PFSK-1 (cell line): ENCODE measurements around the gene CEP63.

Experiments used
- FOXP2 ChIP-seq: optimal IDR thresholded peaks from 2 replicates; pipeline ENCODE3; 2011; ENCODE audit warnings: borderline replicate concordance, control low read depth, inconsistent platforms; ENCODE audit not compliant: insufficient read depth; ENCODE audit errors: extremely low read length, extremely low read depth
- POLR2AphosphoS5 ChIP-seq: IDR thresholded peaks from 2 replicates; pipeline ENCODE4 v1.6.1; 2012; ENCODE audit warnings: low read depth, mild to moderate bottlenecking, control low read depth, low read length, moderate library complexity
- SIN3A ChIP-seq: IDR thresholded peaks from 2 replicates; pipeline ENCODE4 v1.6.1; 2012; ENCODE audit warnings: mild to moderate bottlenecking, low read length, moderate library complexity, borderline replicate concordance; ENCODE audit not compliant: insufficient read depth
- TAF1 ChIP-seq: IDR thresholded peaks from 2 replicates; pipeline ENCODE4 v1.6.1; 2012; ENCODE audit warnings: low read length, control low read depth, borderline replicate concordance; ENCODE audit not compliant: insufficient read depth
- TF ChIP-seq, protein P1 (sequence below), 2 experiments: IDR thresholded peaks; 2 replicates each; pipeline versions ENCODE4 v1.6.1 to v1.8.0; 2011 to 2012; ENCODE audit warnings: low read depth in 2 of 2, low read length in 2 of 2, control low read depth in 1 of 2, inconsistent platforms in 1 of 2, mild to moderate bottlenecking in 1 of 2, moderate library complexity in 1 of 2; ENCODE audit not compliant: insufficient read depth in 1 of 2

DNA sequence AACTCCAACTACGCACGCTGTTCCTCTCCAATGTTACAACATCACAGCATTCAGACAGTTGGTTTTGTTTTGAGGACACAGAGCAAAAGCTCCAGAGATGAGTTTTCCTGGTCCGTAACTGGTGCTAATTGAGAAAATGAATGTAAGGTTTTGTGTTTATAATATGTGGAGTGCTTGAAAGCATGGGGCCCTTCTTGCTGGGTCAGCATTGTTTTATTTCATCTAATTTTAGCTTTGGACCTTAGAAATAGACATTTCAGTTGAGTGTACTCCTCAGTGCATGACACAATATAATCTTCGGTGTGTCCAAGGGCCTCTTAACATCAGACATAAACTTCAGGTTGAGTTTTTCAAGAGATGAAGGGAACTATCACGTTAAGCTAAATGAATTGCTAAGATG, 37.2 kb upstream of the CEP63 start:
- TF ChIP-seq POLR2AphosphoS5 (no peak), TAF1 (no peak), SIN3A (no peak), FOXP2 (no peak)
- TF ChIP-seq, protein P1, sequence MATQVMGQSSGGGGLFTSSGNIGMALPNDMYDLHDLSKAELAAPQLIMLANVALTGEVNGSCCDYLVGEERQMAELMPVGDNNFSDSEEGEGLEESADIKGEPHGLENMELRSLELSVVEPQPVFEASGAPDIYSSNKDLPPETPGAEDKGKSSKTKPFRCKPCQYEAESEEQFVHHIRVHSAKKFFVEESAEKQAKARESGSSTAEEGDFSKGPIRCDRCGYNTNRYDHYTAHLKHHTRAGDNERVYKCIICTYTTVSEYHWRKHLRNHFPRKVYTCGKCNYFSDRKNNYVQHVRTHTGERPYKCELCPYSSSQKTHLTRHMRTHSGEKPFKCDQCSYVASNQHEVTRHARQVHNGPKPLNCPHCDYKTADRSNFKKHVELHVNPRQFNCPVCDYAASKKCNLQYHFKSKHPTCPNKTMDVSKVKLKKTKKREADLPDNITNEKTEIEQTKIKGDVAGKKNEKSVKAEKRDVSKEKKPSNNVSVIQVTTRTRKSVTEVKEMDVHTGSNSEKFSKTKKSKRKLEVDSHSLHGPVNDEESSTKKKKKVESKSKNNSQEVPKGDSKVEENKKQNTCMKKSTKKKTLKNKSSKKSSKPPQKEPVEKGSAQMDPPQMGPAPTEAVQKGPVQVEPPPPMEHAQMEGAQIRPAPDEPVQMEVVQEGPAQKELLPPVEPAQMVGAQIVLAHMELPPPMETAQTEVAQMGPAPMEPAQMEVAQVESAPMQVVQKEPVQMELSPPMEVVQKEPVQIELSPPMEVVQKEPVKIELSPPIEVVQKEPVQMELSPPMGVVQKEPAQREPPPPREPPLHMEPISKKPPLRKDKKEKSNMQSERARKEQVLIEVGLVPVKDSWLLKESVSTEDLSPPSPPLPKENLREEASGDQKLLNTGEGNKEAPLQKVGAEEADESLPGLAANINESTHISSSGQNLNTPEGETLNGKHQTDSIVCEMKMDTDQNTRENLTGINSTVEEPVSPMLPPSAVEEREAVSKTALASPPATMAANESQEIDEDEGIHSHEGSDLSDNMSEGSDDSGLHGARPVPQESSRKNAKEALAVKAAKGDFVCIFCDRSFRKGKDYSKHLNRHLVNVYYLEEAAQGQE (IDR thresholded peaks at IDR 0.05; ENCODE audit: insufficient read depth in 1 of 2, low read depth in 2 of 2, low read length in 2 of 2): no peak
